Activated CD8-positive, alpha-beta T cell treated with anti-CD3 and anti-CD28 coated beads, Interleukin-2, amount 10 ng/mL, durations not matched to agents 7 days and 5 days (primary cell): Measurements from ENCODE around the gene SNRPD3. TPM values are rescaled to one million over a fixed set of nuclear protein-coding genes. Genes with fewer than 3 reads are reported as not detected.
A peak's percentile ranks its signal among the peaks of the same experiment; 100 is the strongest.

Source experiments
- ATAC-seq: fragments of 150-1000 bp; cut with Tn5 transposase; one replicate; pipeline ENCODE4 v1.10.0; 2021; ENCODE audit warnings: moderate library complexity
- CTCF ChIA-PET: fragments of 350-600 bp; sonication (Branson Sonifier 250); formaldehyde crosslinking; loops from one replicate; lab custom pipeline; 2021; ENCODE audit warnings: antibody characterized with exemption; lab: Charles Lee
- POLR2A ChIA-PET: fragments of 350-600 bp; sonication (Branson Sonifier 250); formaldehyde crosslinking; loops from one replicate; lab custom pipeline; 2021; ENCODE audit warnings: antibody characterized with exemption; lab: Charles Lee
- DNase-seq: peaks from one replicate; pipeline ENCODE4 v3.0.0-alpha.2; 2020
- H3K27ac Mint-ChIP-seq: one replicate; pipeline ENCODE4 v1.8.0; 2021; ENCODE audit warnings: mild to moderate bottlenecking, mixed read lengths
- H3K27me3 Mint-ChIP-seq: one replicate; pipeline ENCODE4 v1.8.0; 2021; ENCODE audit warnings: low read depth, mixed read lengths
- H3K36me3 Mint-ChIP-seq: one replicate; pipeline ENCODE4 v1.8.0; 2021; ENCODE audit warnings: low read depth, mixed read lengths
- H3K4me1 Mint-ChIP-seq: one replicate; pipeline ENCODE4 v1.8.0; 2021; ENCODE audit warnings: low read depth, mixed read lengths
- H3K4me3 Mint-ChIP-seq: one replicate; pipeline ENCODE4 v1.8.0; 2021; ENCODE audit warnings: mild to moderate bottlenecking, mixed read lengths
- H3K9me3 Mint-ChIP-seq: one replicate; pipeline ENCODE4 v1.8.0; 2022; ENCODE audit warnings: mixed read lengths; ENCODE audit not compliant: insufficient read depth
- total RNA-seq, 2 experiments: library from RNA; stranded (reverse); gene quantifications; one replicate each; pipeline ENCODE4 v1.2.3, GENCODE V29; 2021

Gene SNRPD3
- total RNA-seq, result 100 to 1,000 TPM; 136 to 144 TPM

DNA sequence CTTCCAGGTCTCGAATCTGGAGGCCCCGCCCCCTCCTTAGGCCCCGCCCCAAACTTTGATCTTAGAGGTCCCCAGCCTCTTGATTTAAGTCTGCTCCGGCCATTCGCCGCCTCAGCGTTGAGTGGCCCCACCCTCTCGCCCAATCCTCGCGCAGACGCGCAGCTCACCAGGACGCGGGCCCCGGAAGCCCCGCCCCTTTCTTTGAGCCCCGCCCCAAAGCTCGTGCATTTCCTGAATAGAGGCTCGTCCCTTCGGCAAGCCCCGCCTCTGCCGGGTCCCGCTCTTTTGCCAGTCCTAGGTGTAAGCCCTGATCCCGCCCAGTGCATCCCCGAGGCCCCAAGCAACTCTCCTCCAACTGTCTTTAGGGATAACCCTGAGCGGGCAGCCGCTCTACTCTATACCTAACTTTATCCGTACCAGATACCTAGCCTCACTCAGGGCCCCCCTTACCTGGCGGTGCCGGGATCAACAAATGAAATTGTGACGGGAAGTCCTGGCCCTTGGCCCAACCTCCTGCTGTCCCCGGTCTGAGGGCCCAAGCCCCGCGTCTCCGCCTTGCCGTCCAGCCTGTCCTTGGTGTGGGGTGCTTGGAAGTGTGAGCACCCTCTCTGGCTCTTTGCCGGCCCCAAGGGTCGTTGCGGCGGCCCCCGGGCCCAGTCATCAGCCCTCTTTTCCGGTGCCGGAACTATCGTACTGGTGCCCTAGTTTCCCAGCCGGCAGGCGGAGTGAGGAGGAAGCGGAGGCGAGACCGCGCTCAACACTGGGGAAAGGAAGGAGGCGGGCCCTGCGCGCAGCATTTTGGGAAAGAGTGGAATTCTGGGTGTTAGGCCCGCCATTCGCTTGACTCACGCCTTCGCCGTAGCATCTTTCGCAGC lies at the start of gene SNRPD3:
TSS of gene SNRPD3 (plus strand) at position 835 of the 875 bp plus-strand sequence. CDS start 1,676 bp downstream, outside the sequence.
- peak; percentile 100 for DNase-seq
- Mint-ChIP-seq H3K4me1 (peaks cover 52% of the 10 kb centered on the region), H3K27me3 (no peaks in the 10 kb centered on the region), H3K27ac (peak within 1 kb of the TSS; percentile 97), H3K4me3 (peak within 1 kb of the TSS; percentile 99), H3K9me3 (no peaks in the 10 kb centered on the region), H3K36me3 (peaks cover 37% of the 10 kb centered on the region)
- ChIA-PET POLR2A (interaction anchor here (0.5 to 1.8 kb wide), 8 partner anchors 9 to 120 kb away, joined by 3 to 10 read pairs (median 3); no protein-coding TSS in a partner anchor), CTCF (no interaction called here)
- peak; percentile 90 for ATAC-seq

DNA sequence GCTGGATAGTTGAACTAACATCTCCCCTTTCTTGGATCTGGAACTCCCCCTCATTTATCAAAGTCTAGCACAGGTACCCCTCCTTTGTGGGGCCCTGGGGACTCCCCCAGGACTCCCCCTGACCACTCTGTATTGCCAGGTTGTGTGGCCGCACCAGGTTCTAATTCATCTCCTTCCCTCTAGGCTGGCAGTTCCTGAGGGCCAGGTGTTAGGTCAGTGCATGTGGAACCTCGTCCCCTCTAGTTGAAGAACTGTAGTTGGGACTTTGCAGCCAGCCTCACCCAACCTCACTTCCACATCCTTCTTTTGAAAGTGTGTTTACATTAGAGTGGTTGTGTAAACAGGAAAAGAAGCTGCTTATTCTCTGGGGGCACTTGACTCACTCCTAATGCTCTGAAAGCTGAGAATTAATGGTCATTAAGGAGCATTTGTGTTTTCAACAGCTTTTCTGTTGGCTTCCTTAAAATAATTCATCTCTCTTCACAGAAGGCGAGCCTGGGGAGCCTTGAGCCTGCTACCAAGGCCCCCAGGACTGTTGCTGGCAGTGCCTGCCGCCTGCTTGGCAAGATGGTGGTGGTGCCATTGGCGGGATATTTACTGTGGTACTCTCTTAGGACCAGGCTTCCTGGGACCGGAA lies 48.9 kb upstream of the SNRPD3 start:
- no peaks in the 10 kb centered on the region for H3K36me3 Mint-ChIP-seq
- no peaks in the 10 kb centered on the region for H3K9me3 Mint-ChIP-seq
- H3K4me3 Mint-ChIP-seq, result no peak overlapping the region
- DNase-seq (no peak), ATAC-seq (no peak)
- POLR2A ChIA-PET, result interaction anchor here (0.6 to 0.7 kb wide), 2 partner anchors 22 to 87 kb away, joined by 3 to 4 read pairs; no protein-coding TSS in a partner anchor
- CTCF ChIA-PET, result interaction anchor here (1.2 to 2.4 kb wide), 4 partner anchors 15 to 182 kb away, joined by 3 to 11 read pairs (median 5); no protein-coding TSS in a partner anchor
- H3K4me1 Mint-ChIP-seq, result peaks cover 39% of the 10 kb centered on the region
- H3K27me3 Mint-ChIP-seq, result peaks cover 9% of the 10 kb centered on the region
- H3K27ac Mint-ChIP-seq, result no peak overlapping the region

DNA sequence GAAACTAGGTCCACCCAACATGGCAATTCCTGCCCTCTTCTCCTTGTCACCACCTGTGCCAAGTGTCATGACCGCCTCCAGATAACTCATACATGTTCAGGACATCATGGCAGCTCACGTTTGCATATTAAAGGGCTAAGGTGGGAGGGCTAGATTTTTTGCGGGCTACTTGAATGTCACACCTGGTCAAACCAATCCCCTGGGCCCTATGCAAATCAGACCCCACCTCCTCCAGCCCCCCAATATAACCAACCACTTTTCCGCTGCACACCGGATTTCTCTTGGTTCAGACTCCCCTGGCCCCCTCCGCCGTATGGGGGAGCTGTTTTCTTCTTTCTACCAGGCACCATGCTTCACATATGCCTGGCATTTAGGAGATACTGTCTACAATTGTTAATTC lies 48.1 kb upstream of the SNRPD3 start:
- ChIA-PET CTCF (interaction anchor here (1.2 to 2.4 kb wide), 4 partner anchors 14 to 183 kb away, joined by 3 to 11 read pairs (median 5); no protein-coding TSS in a partner anchor), POLR2A (interaction anchor here (0.7 kb wide), 1 partner anchor 88 kb away, joined by 3 read pairs; no protein-coding TSS in a partner anchor)
- DNase-seq (no peak), ATAC-seq (no peak)
- Mint-ChIP-seq H3K4me1 (peaks cover 35% of the 10 kb centered on the region), H3K27me3 (peaks cover 5% of the 10 kb centered on the region), H3K4me3 (no peak overlapping the region), H3K9me3 (no peaks in the 10 kb centered on the region), H3K27ac (no peak overlapping the region), H3K36me3 (no peaks in the 10 kb centered on the region)

DNA sequence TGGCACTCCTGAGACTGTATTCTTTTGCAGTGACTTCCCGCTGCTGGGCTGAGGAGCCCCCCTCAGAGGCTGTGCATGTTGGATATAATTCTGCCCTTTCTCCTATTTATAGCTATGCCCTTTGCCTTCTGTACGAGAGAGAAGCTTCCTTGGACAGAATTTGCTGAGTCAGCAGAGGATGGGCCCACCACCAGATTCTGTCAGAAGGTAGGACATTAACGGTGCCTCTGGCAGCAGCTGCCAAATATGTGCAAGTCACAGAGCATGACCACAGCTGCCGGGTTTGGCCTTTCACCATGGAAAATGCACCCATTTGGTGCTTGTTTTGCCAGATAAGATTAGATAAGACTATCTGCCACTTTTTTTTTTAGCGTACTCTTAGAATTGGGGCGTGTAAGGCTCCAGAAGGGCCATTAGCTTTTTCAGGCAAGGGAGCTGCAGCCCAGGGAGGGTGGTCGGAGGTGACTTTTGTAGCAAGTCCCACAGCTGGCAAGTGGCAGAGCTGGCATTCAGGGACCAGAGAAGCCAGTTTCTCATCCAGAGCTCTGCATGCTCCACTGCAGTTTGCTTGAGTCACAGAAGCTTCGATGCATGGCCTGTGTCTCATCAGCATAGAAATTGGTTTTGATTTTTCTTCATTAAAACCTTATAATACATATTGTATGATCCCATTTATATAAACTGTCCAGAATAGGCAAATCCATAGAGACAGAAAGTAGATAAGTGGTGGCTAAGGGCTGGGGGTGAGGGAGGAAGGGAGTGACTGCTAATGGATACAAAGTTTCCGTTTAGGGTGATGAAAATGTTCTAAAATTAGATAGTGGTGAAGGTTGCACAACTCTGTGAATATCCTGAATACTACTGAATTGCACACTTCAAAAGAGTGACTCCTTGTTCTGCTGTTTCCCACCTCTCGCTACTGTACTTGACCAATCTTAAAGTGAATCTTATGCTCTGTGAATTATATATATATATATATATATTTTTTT lies 44.9 kb upstream of the SNRPD3 start:
- ChIA-PET POLR2A (no interaction called here), CTCF (interaction anchor here (0.6 to 3.5 kb wide), 6 partner anchors 8 to 288 kb away, joined by 3 to 15 read pairs (median 4); no protein-coding TSS in a partner anchor)
- Mint-ChIP-seq H3K4me1 (peaks cover 20% of the 10 kb centered on the region), H3K27me3 (peaks cover 5% of the 10 kb centered on the region), H3K4me3 (no peak overlapping the region), H3K36me3 (no peaks in the 10 kb centered on the region), H3K27ac (no peak overlapping the region), H3K9me3 (no peaks in the 10 kb centered on the region)
- ATAC-seq (no peak), DNase-seq (no peak)

GRCh38 chr22:24512043-24512442 lies 43.8 kb upstream of the SNRPD3 start:
- H3K36me3 Mint-ChIP-seq, result no peaks in the 10 kb centered on the region
- peaks cover 17% of the 10 kb centered on the region for H3K4me1 Mint-ChIP-seq
- ChIA-PET CTCF (interaction anchor here (1.8 to 3.5 kb wide), 2 partner anchors 9 to 10 kb away, joined by 4 to 15 read pairs; no protein-coding TSS in a partner anchor), POLR2A (no interaction called here)
- peaks cover 5% of the 10 kb centered on the region for H3K27me3 Mint-ChIP-seq
- H3K9me3 Mint-ChIP-seq, result no peaks in the 10 kb centered on the region
- no peak overlapping the region for H3K4me3 Mint-ChIP-seq
- DNase-seq (no peak), ATAC-seq (no peak)
- no peak overlapping the region for H3K27ac Mint-ChIP-seq

DNA sequence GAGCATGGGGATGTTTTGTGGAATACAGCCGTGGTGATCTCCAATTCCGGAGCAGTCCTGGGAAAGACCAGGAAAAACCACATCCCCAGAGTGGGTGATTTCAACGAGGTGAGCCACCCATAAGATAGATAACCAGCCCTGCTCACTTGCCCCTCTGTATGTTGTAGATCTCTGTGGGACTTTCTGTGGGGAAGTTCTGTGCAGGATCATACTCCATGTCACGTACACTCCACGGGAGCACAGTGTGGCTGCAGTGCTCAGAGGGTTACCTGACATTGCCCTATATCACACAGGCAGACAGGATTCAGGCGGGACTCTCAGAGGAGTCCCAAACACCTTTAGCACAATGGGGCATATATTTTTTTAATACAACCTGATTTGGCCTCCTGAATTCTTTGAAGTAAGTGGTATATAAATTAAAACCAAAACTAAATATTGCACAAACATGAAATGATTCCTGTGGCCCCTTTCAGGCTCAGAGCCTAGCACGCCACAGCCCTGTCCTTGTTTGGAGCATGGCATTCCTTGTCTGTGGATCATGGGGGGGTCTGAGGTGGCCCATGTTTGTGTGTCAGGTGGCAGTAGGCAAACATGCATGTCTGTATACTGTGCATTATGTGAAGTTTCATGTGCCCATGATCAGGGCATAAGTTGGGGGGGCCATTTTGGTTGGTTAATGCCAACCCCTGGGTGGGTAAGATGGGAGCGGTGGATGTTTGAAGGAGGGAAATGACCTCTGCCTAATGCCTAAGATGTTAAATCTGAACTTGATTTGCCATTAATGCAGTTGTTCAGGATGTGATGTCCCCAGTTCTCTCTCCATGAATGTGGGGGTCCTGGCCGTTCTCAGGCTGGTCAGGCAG lies 42.2 kb upstream of the SNRPD3 start:
- peaks cover 11% of the 10 kb centered on the region for H3K27me3 Mint-ChIP-seq
- CTCF ChIA-PET, result interaction anchor here (1.2 to 3.5 kb wide), 2 partner anchors 8 to 17 kb away, joined by 4 to 15 read pairs; no protein-coding TSS in a partner anchor
- ATAC-seq, result no peak
- no peaks in the 10 kb centered on the region for H3K36me3 Mint-ChIP-seq
- H3K4me3 Mint-ChIP-seq, result no peak overlapping the region
- H3K4me1 Mint-ChIP-seq, result peaks cover 16% of the 10 kb centered on the region
- POLR2A ChIA-PET, result interaction anchor here (0.6 kb wide), 1 partner anchor 664 kb away, joined by 3 read pairs; no protein-coding TSS in a partner anchor
- no peaks in the 10 kb centered on the region for H3K9me3 Mint-ChIP-seq
- no peak for DNase-seq
- H3K27ac Mint-ChIP-seq, result no peak overlapping the region

DNA sequence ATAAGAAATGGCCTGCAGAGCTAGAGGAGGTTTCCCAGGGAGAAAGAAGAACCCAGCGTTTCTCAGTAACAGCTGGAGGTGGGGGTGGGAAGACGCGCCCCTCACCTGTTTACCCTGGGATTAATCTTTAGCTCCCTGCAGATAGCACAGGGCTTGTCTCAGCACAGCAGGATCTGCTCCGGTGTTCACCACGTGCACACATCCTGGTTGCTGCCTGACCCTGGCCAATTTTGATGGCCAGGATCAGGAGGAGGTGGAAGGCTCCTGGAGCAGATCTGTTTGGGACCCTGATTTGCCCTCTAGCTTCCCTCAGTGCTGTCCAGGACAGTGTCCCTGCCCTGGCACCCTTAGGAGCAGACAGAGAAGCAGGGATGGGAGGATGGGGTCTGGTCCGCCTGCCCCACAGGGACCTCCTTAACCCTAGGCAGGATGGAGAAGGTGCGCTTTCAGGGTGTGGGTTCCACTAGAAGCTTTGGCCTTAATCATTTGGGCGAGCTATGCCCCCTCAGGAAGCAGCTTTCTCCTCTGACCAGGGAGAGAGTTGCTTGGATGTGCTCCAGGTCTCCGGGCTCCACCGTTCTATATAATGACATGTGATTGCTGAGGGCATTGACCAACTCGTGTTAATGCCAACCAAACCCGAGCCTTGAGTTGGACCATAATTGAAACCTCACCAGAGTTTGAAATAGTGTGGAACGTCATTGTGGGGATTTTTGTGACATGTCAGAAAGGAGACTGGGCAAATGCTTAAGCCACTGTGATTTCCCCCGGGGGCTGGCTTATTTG lies 41.4 kb upstream of the SNRPD3 start:
- no peak overlapping the region for H3K4me3 Mint-ChIP-seq
- POLR2A ChIA-PET, result interaction anchor here (0.6 kb wide), 2 partner anchors 41 to 665 kb away, joined by 3 read pairs; partner anchors contain the start of gene GUCD1
- no peak for ATAC-seq
- H3K36me3 Mint-ChIP-seq, result no peaks in the 10 kb centered on the region
- no peaks in the 10 kb centered on the region for H3K9me3 Mint-ChIP-seq
- peaks cover 21% of the 10 kb centered on the region for H3K4me1 Mint-ChIP-seq
- H3K27me3 Mint-ChIP-seq, result peaks cover 13% of the 10 kb centered on the region
- DNase-seq, result no peak
- CTCF ChIA-PET, result interaction anchor here (1.2 kb wide), 1 partner anchor 16 kb away, joined by 4 read pairs; no protein-coding TSS in a partner anchor
- H3K27ac Mint-ChIP-seq, result no peak overlapping the region

DNA sequence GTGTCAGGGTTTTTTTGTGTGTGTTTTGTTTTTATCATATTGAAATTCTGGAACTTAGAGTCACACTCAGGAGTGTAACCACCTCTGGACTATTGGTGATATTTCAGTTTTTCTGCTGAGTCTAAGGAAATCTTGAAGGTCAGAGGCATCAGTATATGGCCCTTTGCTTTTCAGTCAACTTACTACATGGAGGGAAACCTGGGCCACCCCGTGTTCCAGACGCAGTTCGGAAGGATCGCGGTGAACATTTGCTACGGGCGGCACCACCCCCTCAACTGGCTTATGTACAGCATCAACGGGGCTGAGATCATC lies 40.8 kb upstream of the SNRPD3 start:
- H3K36me3 Mint-ChIP-seq, result no peaks in the 10 kb centered on the region
- ATAC-seq, result no peak
- no peak overlapping the region for H3K4me3 Mint-ChIP-seq
- H3K4me1 Mint-ChIP-seq, result peaks cover 21% of the 10 kb centered on the region
- H3K9me3 Mint-ChIP-seq, result no peaks in the 10 kb centered on the region
- H3K27ac Mint-ChIP-seq, result no peak overlapping the region
- H3K27me3 Mint-ChIP-seq, result peaks cover 9% of the 10 kb centered on the region
- ChIA-PET CTCF (interaction anchor here (1.2 kb wide), 1 partner anchor 15 kb away, joined by 4 read pairs; no protein-coding TSS in a partner anchor), POLR2A (no interaction called here)
- DNase-seq, result no peak

GRCh38 chr22:24516301-24516737 lies 39.5 kb upstream of the SNRPD3 start:
- Mint-ChIP-seq H3K36me3 (no peaks in the 10 kb centered on the region), H3K9me3 (no peaks in the 10 kb centered on the region), H3K4me3 (no peak overlapping the region), H3K27ac (no peak overlapping the region), H3K27me3 (peaks cover 12% of the 10 kb centered on the region), H3K4me1 (peaks cover 13% of the 10 kb centered on the region)
- POLR2A ChIA-PET, result no interaction called here
- ATAC-seq, result no peak
- no peak for DNase-seq
- CTCF ChIA-PET, result interaction anchor here (1.7 kb wide), 1 partner anchor 14 kb away, joined by 4 read pairs; no protein-coding TSS in a partner anchor
